ENCODE data around the gene FAM53B. TPM values are rescaled to one million over a fixed set of nuclear protein-coding genes. Genes with fewer than 3 reads are reported as not detected.

FAM53B gene
- total and polyA plus RNA-seq, 8 donors: 5.7 to 46.9 (median 11.4) TPM

GRCh38 chr10:124667425-124668345, 76.5 kb downstream of the FAM53B start:
- H3K36me3 ChIP-seq: peaks cover 5 to 46% (median 30%) of the 10 kb centered on the region in 4 donors
- peak overlapping the region in 1 of 5 donors; percentile 47 for H3K27ac ChIP-seq
- no peaks in the 10 kb centered on the region for H3K27me3 ChIP-seq
- WGBS, 5 donors: 62 to 78% (median 67%) methylated on average over 15 of the region's 15 CpGs
- no peak for TF ChIP-seq CTCF (IDR thresholded peaks at IDR 0.05)
- TF ChIP-seq POLR2AphosphoS5 (IDR thresholded peaks at IDR 0.05): no peak
- TF ChIP-seq EP300 (IDR thresholded peaks at IDR 0.05): no peak
- TF ChIP-seq POLR2A (IDR thresholded peaks at IDR 0.05): no peak
- no peaks in the 10 kb centered on the region for H3K9me3 ChIP-seq
- peaks cover 25 to 74% (median 58%) of the 10 kb centered on the region in 4 donors for H3K4me1 ChIP-seq
- no peak overlapping the region for H3K4me3 ChIP-seq
- intact Hi-C loops (cut with DNase I; ENCODE audit: low total_unique reads): no loop called here
- DNase-seq: no peak

DNA sequence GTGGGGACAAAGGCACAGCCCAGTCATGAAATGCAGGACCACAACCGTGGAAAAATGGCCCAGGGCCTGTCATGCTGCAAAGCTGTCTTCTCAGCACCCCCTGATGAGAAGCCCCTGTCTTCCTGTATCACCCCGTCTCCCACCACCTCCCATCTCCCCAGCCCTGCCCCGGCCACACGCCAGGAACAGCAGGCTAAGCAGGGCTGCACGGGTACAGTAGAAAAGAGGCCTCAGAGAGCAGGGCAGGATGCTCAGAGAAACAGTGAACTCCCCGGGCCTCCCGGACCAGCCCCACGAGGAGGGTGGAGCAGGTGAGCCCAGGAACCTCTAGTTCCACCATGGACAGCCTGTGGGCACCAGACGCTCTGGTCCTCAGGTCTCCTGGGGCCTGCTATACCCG, 77.7 kb downstream of the FAM53B start:
- DNase-seq: no peak
- TF ChIP-seq CTCF (IDR thresholded peaks at IDR 0.05): no peak
- TF ChIP-seq EP300 (IDR thresholded peaks at IDR 0.05): no peak
- H3K4me3 ChIP-seq: no peak overlapping the region
- peaks cover 24 to 62% (median 46%) of the 10 kb centered on the region in 4 donors for H3K4me1 ChIP-seq
- no peak overlapping the region for H3K27ac ChIP-seq
- intact Hi-C loops (cut with DNase I; ENCODE audit: low total_unique reads): no loop called here
- no peaks in the 10 kb centered on the region for H3K27me3 ChIP-seq
- no peaks in the 10 kb centered on the region for H3K9me3 ChIP-seq
- 77 to 83% (median 80%) methylated on average over 8 to 10 of the region's 10 CpGs for WGBS, 5 donors
- peaks cover 6 to 47% (median 31%) of the 10 kb centered on the region in 4 donors for H3K36me3 ChIP-seq

DNA sequence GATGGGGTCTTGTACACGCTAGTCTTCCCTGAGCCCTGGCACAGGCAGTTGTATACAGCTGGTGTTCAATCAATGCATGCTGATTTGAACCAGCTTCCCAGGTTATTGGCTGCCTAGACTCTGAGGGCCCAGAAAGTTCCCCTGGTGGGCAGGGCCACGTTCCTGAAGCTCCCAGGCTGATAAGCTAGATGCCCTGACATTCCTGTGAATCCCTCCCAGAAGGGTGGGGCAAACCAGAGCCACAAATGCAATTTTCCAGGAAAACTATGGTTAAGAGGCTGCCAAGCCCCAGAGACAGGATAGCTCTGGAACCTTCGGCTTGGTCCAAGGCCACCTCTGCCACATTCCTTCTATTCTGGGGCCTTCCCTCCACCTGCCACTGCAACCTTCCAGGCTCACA, 78.2 kb downstream of the FAM53B start:
- Histone ChIP-seq H3K9me3 (no peaks in the 10 kb centered on the region), H3K4me3 (no peak overlapping the region), H3K27me3 (no peaks in the 10 kb centered on the region), H3K4me1 (peaks cover 19 to 57% (median 41%) of the 10 kb centered on the region in 4 donors), H3K36me3 (peaks cover 6 to 47% (median 31%) of the 10 kb centered on the region in 4 donors), H3K27ac (no peak overlapping the region)
- WGBS, 5 donors: 71 to 76% (median 74%) methylated on average over 3 of the region's 3 CpGs
- no peak for TF ChIP-seq POLR2A (IDR thresholded peaks at IDR 0.05)
- TF ChIP-seq POLR2AphosphoS5 (IDR thresholded peaks at IDR 0.05): no peak
- TF ChIP-seq EP300 (IDR thresholded peaks at IDR 0.05): no peak
- TF ChIP-seq CTCF (IDR thresholded peaks at IDR 0.05): no peak
- no peak for DNase-seq
- intact Hi-C loops (cut with DNase I; ENCODE audit: low total_unique reads): no loop called here

- peaks cover 6 to 43% (median 31%) of the 10 kb centered on the region in 4 donors for H3K36me3 ChIP-seq
- no peak for DNase-seq
- WGBS, 5 donors: 82 to 92% (median 86%) methylated on average over 8 of the region's 8 CpGs
- intact Hi-C loops (cut with DNase I; ENCODE audit: low total_unique reads): no loop called here
- H3K4me1 ChIP-seq: peaks cover 16 to 54% (median 37%) of the 10 kb centered on the region in 4 donors
- no peak overlapping the region for H3K4me3 ChIP-seq
- TF ChIP-seq EP300 (IDR thresholded peaks at IDR 0.05) (no peak), CTCF (IDR thresholded peaks at IDR 0.05) (no peak), POLR2AphosphoS5 (IDR thresholded peaks at IDR 0.05) (no peak), POLR2A (IDR thresholded peaks at IDR 0.05) (no peak)
- no peak overlapping the region for H3K27ac ChIP-seq
- H3K9me3 ChIP-seq: no peaks in the 10 kb centered on the region
- no peaks in the 10 kb centered on the region for H3K27me3 ChIP-seq
These were observed 78.6 kb downstream of the FAM53B start for GRCh38 chr10:124665558-124665957.
